NK-92 (cell line): ENCODE data around the gene AKR1E2.

Experiments used
- DNase-seq: peaks from one replicate; lab custom pipeline; 2025; ENCODE audit not compliant: unreplicated experiment; lab: John Stamatoyannopoulos, UW

Gene AKR1E2

GRCh38 chr10:4825868-4826791 lies at the start of gene AKR1E2:
Gene AKR1E2, plus strand, starts transcription at chr10:4826207. Its CDS starts 118 bp downstream, at chr10:4826325.
- no peak for DNase-seq

- no peak for DNase-seq
Measured at GRCh38 chr10:4776234-4776638, 49.8 kb upstream of the AKR1E2 start.

- DNase-seq = no peak
Measured at GRCh38 chr10:4778761-4779160, 47.2 kb upstream of the AKR1E2 start.

- no peak for DNase-seq
Measured at GRCh38 chr10:4780091-4780490, 45.9 kb upstream of the AKR1E2 start.

- DNase-seq = no peak
Measured at GRCh38 chr10:4780782-4781181, 45.2 kb upstream of the AKR1E2 start.

GRCh38 chr10:4781955-4782354 lies 44.1 kb upstream of the AKR1E2 start:
- no peak for DNase-seq

- no peak for DNase-seq
Measured at GRCh38 chr10:4784667-4785333, 41.2 kb upstream of the AKR1E2 start.

- no peak for DNase-seq
Measured at GRCh38 chr10:4786043-4786839, 39.8 kb upstream of the AKR1E2 start.

GRCh38 chr10:4790045-4790444 lies 36.0 kb upstream of the AKR1E2 start:
- no peak for DNase-seq

GRCh38 chr10:4790922-4791321 lies 35.1 kb upstream of the AKR1E2 start:
- no peak for DNase-seq

- no peak for DNase-seq
Measured at GRCh38 chr10:4792381-4792780, 33.6 kb upstream of the AKR1E2 start.

- DNase-seq = no peak
Measured at GRCh38 chr10:4801405-4801804, 24.6 kb upstream of the AKR1E2 start.

- DNase-seq = no peak
Measured at GRCh38 chr10:4802711-4803487, 23.1 kb upstream of the AKR1E2 start.

GRCh38 chr10:4803822-4804221 lies 22.2 kb upstream of the AKR1E2 start:
- DNase-seq = no peak

GRCh38 chr10:4804465-4804864 lies 21.5 kb upstream of the AKR1E2 start:
- no peak for DNase-seq

- no peak for DNase-seq
Measured at GRCh38 chr10:4806534-4806933, 19.5 kb upstream of the AKR1E2 start.

- DNase-seq = no peak
Measured at GRCh38 chr10:4807761-4808507, 18.1 kb upstream of the AKR1E2 start.

GRCh38 chr10:4809156-4809555 lies 16.9 kb upstream of the AKR1E2 start:
- DNase-seq = no peak

GRCh38 chr10:4810092-4810491 lies 15.9 kb upstream of the AKR1E2 start:
- DNase-seq = no peak

GRCh38 chr10:4812046-4812445 lies 14.0 kb upstream of the AKR1E2 start:
- no peak for DNase-seq
